RCC 7860 (cell line): ENCODE measurements around the gene SORCS2.
"Not testable (repeated sequence)": the region's sequence is repeated elsewhere in the genome, so short reads cannot be mapped to it uniquely, and the experiment has no call there.

ENCODE experiments used
- DNase-seq: peaks from one replicate; pipeline ENCODE4 v3.0.0-alpha.2; 2015; ENCODE audit warnings: low spot score
- FAIRE-seq: peaks from 2 replicates; lab custom pipeline; 2012; peaks lifted over from hg19 to GRCh38; lab: Jason Lieb, UNC

The SORCS2 gene

GRCh38 chr4:7554905-7555304, 362.6 kb downstream of the SORCS2 start:
- DNase-seq (no peak), FAIRE-seq (no peak)

GRCh38 chr4:7556558-7556957, 364.2 kb downstream of the SORCS2 start:
- DNase-seq (no peak), FAIRE-seq (no peak)

DNA sequence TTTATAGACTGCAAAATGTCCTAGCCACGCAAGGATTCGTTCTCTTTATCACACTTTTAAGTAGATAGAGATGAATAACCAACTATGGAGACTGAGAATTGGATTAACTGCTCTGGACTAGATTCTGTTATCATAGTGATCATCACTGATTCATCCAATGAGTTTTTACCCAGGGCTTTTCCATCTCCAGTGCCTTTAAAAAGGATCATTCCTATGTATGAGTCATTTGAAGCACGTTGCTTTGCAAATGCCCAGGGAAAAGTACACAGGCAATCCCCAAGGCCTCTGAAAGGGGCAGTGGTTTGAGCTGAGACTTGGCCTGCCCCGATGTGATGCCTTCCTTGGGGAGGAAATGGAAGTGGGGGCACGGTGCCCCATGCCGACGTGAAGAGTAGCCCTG, 365.1 kb downstream of the SORCS2 start:
- DNase-seq (peak; percentile 50), FAIRE-seq (no peak)

DNA sequence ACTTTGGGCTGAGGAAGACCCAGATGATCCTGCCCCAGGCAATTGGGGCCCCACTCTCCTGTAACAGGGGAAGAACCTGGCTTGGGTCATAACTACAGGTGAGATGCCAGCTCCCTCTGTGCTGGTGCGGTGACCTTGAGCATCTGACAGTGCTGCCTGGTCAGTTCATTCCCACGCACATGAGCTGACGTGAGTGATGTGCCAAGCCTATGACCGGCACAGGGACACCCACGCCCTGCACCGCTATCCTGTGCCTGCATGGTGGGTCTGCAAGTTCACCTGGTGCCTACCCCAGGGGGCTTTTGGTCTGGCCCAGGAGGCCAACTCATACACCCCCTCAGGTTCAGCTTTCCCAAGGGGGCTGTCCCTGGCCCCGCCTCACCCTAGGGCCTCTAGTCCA, 366.1 kb downstream of the SORCS2 start:
- DNase-seq = no peak
- no peak for FAIRE-seq

GRCh38 chr4:7559316-7559715, 367.0 kb downstream of the SORCS2 start:
- DNase-seq = no peak
- no peak for FAIRE-seq

DNA sequence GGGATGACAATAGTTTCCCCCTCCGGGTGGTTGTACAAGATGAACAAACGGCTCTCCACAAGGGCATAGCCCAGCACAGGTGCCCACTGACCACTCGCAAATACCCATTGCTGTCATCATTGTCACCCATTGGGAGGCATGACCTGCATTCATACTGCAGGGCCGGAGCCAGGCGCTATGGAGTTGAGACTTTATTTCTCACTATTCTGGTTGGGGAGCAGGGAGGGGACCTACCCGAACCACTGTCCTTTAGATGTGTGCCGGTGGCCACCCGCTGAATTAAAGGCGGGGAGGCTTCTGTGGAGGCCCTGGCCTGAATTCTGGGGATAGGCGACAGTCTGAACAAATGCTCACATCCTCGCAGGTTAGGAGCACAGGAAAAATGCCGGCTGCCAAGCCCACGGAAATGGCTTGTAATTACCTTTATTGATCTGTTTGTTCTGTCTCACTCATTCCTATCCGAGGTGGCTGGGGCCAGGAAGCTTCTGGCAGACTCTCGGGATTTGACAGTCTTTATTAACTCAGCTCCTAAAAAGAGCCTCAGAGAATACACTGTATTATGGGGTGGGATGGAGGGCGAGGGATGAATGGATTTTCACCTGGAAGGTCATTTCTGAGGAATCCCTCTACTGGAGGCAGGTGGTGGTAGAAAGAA, 367.5 kb downstream of the SORCS2 start:
- FAIRE-seq (no peak), DNase-seq (no peak)

DNA sequence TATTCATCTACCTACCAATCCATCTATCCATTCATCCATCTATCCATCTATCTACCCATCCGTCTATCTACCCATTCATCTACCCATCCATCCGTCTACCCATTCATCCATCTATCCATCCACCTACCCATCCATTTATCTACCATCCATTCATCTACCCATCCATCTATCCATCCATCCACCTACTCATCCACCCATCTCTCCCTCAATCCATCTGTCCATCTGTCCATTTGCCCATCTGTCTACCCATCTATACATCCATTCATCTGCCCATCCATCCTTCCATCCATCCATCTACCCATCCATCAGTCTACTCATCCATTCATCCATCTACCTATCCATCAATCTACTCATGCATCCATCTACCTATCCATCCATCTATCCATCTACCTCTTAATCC, 369.2 kb downstream of the SORCS2 start:
- no peak for FAIRE-seq

GRCh38 chr4:7564242-7564641, 371.9 kb downstream of the SORCS2 start:
- FAIRE-seq = no peak
- DNase-seq = no peak

More for the DNA sequence above, 369.2 kb downstream of the SORCS2 start:
- DNase-seq = no peak

GRCh38 chr4:7565483-7565882, 373.1 kb downstream of the SORCS2 start:
- no peak for FAIRE-seq

DNA sequence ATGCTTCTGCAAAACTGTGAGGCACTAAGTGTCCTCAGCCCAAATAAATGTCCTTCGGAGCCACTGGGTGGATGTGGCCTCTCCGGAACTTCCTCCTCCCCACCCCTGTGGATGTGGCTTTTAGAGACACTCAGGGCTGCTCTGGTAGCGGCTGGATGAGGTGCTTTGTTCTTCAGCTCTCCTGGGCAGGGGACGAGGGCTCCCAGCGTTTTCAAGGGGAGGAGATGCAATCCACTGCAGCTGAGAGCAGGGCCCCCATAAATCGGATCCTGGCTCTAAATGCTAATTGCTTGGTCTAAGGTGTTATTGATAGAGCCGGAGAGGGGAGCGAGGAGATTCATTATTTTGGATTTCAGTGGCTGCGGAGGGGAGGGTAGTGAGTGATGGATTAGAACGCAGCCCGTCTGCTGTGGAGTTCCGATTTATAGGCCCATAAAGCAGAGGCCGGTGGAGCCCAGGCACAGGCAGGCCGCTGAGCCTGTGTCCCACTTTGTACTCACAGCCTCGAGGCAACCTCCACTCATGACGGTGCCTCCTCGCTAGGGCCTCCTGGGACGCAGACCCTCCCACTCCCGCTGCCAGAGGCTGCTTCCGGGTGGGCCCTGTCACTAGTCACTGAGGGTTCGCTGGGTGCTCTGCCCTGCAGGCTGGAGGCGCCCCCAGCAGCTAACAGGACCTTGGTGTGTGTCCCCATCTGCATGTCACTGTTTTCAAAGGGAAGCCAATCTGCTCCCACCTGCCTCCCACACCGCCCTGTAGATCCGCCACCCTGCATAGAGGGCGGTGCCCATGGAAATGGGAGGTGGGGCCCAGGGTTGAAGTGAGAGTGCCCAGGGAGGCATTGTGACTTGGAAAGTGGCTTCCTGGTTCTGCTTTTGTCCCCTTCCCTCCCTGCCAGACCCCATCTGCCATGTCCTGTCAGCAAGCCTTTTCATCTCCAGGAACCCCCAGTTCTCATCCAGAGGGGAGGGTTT, 377.8 kb downstream of the SORCS2 start:
- FAIRE-seq (no peak), DNase-seq (no peak)

More at GRCh38 chr4:7565483-7565882, 373.1 kb downstream of the SORCS2 start:
- DNase-seq = no peak

DNA sequence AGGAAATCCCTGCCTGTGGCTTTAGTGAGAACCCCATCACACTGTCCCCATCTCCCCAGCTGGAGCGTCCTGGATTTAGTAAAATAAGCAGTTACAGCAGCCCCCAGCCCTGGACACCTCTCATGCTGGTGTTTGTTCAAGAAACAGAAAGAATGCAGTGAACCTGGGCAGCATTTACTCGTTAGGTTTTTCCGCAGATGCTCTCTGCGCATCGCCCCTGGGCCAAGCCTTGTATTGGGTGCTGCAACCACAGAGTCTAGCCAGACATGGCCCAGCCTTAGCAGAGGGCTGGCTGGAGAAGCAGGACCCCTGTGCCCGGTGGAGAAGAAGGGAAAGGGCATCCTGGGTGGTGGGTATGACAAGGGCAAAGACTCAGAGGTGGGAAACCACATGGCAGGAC, 378.7 kb downstream of the SORCS2 start:
- FAIRE-seq (no peak), DNase-seq (no peak)

DNA sequence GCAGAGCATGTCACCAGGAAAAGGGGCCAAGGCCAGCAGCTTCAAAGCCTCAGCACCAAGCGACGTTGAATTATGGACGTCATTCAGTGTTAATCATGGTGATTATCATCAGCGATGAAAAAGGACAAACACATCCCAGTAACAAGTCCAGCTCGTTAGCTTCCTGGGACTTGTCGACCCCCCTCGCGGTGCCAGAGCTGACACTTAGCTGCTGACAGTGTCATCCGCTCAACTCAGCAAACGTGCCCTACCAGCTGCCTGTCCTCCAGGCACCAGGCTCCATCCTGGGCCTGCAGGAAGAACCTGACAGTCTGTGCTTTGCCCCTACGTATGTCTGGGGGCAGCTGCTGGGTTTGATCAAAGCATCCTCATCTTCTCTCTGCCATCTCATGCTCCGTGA, 379.4 kb downstream of the SORCS2 start:
- FAIRE-seq (no peak), DNase-seq (no peak)

- no peak for DNase-seq
- no peak for FAIRE-seq
These were observed 380.6 kb downstream of the SORCS2 start for GRCh38 chr4:7572894-7573293.

GRCh38 chr4:7573576-7574091, 381.3 kb downstream of the SORCS2 start:
- no peak for DNase-seq
- no peak for FAIRE-seq

DNA sequence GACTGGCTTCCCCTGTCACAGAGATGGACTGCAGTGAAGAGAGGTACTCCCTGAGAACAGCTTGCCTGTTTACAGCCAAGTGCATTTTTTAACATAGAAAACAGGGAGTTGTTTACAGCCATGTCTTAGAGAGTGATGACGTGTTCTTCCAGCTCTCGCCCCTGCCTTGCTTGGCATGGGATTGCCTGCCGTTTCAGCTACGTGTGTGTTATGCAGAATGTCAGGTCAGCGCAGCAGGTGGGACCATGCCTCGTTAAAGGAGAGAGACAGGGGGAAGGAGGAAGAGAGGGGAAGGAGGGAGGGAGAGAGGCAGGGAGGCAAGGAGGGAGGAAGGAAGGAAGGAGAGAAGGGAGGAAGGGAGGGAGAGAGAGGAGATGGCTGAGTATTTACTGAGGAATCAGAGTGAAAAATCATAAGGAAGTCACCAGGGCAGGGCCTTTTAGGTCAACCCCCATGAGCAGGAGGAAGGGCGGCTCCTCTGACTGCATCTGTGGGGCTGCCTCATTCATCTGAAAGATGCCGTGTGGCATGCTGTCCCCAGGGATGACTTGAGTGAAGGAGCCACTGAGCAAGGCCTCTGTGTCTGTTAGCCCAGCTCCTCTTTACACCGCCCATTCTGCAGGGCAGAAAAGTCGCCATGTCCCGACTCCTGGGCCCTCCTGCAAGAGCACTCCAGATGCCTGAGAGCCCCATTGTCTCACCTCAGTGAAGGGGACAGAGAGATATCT, 382.1 kb downstream of the SORCS2 start:
- no peak for FAIRE-seq
- DNase-seq = no peak

- no peak for FAIRE-seq
- no peak for DNase-seq
These were observed 383.1 kb downstream of the SORCS2 start for GRCh38 chr4:7575426-7575825.

DNA sequence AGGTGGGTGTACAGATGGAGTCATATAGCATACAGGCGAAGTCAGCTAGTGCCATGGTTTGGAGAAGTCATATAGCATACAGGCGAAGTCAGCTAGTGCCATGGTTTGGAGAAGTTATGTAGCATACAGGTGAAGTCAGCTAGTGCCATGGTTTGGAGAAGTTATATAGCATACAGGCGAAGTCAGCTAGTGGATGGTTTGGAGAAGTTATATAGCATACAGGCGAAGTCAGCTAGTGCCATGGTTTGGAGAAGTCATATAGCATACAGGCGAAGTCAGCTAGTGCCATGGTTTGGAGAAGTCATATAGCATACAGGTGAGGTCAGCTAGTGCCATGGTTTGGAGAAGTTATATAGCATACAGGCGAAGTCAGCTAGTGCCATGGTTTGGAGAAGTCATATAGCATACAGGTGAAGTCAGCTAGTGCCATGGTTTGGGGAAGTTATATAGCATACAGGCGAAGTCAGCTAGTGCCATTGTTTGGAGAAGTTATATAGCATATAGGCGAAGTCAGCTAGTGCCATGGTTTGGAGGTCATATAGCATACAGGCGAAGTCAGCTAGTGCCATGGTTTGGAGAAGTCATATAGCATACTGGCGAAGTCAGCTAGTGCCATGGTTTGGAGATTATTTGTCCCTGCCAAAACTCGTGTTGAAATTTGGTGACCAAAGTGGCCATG, 385.2 kb downstream of the SORCS2 start:
- FAIRE-seq, DNase-seq: not testable (repeated sequence)

DNA sequence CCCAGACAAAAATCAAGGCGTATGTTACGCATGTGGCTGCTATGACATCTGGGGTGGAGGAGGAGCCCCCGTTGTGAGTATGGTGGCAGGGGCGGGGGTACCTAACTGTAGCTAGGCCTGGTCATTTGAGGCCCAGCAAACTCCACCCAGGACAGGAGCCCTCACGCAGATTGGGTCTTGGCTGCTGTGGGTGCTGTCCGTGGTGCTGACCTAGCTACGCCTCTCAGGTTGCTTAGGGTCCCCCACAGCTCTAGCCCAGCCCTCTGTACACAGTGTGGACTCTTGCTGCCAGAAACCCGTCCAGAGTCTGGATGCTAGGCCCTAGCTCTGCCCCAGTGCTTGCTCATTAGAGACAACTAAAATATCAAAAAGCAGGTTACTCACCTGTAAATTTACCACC, 389.1 kb downstream of the SORCS2 start:
- no peak for FAIRE-seq
- DNase-seq = no peak

DNA sequence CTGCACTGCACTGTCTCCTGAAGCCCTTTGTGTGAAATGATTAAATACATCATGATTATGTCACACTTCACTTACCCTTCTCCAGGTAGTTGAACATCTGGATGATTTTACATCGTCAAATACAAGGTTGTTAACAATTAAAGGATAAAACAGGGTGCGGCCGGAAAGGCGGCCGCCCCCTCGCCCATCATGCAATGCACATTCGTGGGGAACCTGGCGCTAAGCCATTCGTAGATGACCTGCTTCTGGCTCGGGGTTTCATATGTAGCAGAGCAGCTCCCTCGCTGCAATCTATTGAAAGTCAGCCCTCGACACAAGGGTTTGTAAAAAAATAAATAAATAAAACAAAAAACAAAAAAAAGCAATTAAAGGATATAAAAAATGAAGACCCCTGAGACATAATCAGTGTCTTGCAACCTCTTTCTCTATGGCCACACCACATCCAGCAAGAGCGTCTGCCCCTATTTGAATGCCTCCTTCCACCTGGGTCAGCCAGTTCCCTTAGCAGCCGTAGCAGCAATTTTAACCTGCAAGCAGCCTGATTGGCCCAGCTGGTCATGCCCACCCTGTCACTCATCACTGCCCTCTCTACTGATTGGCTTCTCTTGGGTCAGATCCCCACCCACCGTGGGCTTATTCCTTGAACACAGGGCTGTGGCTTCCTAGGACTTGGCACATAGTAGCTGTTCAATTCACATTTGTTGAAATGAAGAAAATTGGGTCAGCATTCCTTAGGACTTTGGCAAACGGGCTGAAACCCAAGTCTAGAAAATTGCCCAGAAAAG, 390.2 kb downstream of the SORCS2 start:
- no peak for FAIRE-seq
- DNase-seq = no peak

DNA sequence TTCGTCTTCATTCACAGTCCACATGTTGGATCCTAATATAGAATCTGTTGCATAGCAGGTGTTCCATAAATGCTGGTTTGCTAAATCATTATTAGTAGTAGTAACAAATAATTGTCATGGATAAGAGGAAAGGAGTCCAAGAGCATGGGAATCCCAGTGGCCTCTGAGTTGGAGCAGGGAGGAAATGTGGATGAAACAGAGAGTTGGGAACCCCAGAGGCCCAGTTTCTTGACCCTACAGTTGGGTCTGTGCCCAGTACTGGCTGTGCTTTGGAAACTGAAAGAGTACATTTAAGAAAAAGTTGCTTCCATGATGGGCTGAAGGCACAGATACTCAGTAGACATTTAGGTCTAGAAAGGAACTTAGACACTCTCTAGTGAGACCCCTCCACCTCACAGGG, 391.8 kb downstream of the SORCS2 start:
- DNase-seq = no peak
- no peak for FAIRE-seq
